ENCODE results near the gene CCDC50.

Gene CCDC50

GRCh38 chr3:191415566-191415965, 86.4 kb downstream of the CCDC50 start:
- DNase-seq, result no peak

- no peak for DNase-seq
Observed at GRCh38 chr3:191417457-191417729, 88.2 kb downstream of the CCDC50 start.

GRCh38 chr3:191420771-191421170, 91.6 kb downstream of the CCDC50 start:
- DNase-seq, result no peak

- DNase-seq, result no peak
Observed at GRCh38 chr3:191424881-191425280, 95.7 kb downstream of the CCDC50 start.

GRCh38 chr3:191425322-191425734, 96.1 kb downstream of the CCDC50 start:
- peak in 1 of 56 donors; percentile 5 for DNase-seq

DNA sequence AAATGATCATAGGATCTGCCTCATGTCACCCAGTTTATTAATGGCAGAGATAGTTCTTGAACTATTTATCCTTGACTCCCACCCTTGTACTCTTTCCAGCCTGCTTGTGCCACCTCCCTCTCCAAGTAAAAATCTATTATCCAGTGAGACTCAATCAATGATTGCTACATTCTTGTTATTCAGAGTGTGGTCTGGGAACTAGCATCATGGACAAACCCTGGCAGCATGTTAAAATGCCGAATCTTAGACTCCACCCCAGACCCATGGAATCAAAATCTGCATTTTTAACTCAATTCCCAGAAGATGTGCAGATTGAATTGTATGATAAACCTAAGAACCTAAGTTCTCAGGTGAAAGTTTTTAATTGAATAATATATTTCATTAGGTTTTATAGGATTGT, 97.1 kb downstream of the CCDC50 start:
- no peak for DNase-seq

- no peak for DNase-seq
Observed at GRCh38 chr3:191428177-191428576, 99.0 kb downstream of the CCDC50 start.

GRCh38 chr3:191430103-191430502, 100.9 kb downstream of the CCDC50 start:
- DNase-seq, result no peak

DNA sequence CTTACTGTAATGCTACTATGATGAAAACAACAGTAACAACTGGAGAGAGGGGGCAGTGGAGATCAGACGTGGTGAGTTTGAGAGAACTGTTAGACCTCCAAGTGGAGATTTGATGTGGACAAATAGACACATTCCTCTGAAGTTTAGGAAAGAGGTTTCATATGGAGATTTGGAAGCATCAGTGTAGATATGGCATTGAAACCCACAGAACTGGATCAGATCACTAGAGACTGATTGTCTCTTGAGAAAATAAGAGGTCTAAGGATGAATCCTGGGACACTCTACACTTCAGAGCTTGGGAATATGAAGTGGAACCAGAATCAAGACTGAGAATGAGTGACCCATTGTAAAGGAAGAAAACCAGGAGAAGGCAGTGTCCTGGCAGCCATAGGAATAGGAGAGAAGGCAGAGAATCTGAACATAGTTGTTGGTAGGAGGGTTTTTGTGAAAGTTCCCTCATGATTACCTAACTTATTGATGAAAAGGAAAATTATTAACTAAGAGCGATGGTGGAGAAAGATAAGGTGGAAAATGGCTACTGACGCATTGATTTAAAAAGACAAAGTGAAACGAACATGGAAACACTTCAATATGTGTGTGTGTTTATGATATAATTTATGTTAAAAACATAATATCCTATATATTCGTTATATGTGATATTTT, 102.1 kb downstream of the CCDC50 start:
- no peak for DNase-seq

- DNase-seq, result no peak
Observed at GRCh38 chr3:191432162-191432561, 103.0 kb downstream of the CCDC50 start.

DNA sequence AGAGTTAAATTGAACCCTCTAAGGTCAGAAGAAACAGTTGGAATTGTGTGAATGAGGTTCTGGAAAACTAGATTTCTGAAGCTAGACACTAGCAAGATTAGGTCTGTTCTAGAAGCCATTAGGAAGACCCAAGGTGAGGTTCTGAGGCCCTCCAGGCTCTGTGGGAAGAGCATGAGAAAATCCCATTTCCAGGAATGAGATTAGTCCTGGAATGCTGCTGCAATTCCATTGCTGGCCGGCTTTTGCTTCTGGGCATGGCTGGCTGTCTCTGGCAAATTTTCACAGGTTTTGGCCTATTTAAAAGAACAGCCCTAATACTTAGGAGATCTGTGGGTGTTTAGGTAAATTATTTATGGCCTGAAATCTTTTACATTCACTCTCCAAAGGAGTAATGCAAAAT, 104.8 kb downstream of the CCDC50 start:
- no peak for DNase-seq

- no peak for DNase-seq
Observed at GRCh38 chr3:191435981-191436380, 106.8 kb downstream of the CCDC50 start.

- DNase-seq, result no peak
Observed at GRCh38 chr3:191438150-191438814, 109.1 kb downstream of the CCDC50 start.

DNA sequence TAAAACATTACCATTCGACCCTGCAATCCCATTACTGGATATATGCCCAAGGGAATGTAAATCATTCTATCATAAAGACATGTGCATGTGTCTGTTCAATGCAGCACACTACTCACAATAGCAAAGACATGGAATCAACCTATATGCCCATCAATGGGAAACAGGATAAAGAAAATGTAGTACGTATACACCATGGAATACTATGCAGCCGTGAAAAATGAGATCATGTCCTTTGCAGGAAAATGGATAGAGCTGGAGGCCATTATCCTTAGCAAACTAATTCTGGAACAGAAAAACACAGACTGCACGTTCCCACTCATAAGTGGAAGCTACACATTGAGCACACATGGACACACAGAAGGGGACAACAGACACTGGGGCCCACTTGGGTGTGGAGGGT, 111.3 kb downstream of the CCDC50 start:
- no peak for DNase-seq

GRCh38 chr3:191441687-191442086, 112.5 kb downstream of the CCDC50 start:
- peak in 1 of 56 donors; percentile 8 for DNase-seq

GRCh38 chr3:191444569-191444968, 115.4 kb downstream of the CCDC50 start:
- DNase-seq, result no peak

All from amygdala (tissue), 56 donors.